ENCODE results near the gene CDH15.

GRCh38 chr16:89172528-89173173, 1.1 kb downstream of the CDH15 start:
- TF ChIP-seq CTCF (IDR thresholded peaks at IDR 0.05) (no peak), EZH2 (IDR thresholded peaks at IDR 0.05; ENCODE audit: borderline replicate concordance, insufficient read depth, low read depth, low read length, poor library complexity, severe bottlenecking) (no peak)
